IPS-18a (cell line): ENCODE results near the gene PNPLA6.

Experiments used
- H3K27ac ChIP-seq: one replicate; pipeline ENCODE4 v1.5.1; 2013; ENCODE audit warnings: low read length
- H3K27me3 ChIP-seq: one replicate; pipeline ENCODE4 v1.6.1; 2013; ENCODE audit warnings: mild to moderate bottlenecking, low read length; ENCODE audit not compliant: control insufficient read depth, insufficient read depth
- H3K36me3 ChIP-seq: one replicate; pipeline ENCODE4 v1.6.1; 2013; ENCODE audit warnings: low read depth, low read length; ENCODE audit not compliant: control insufficient read depth
- H3K4me1 ChIP-seq: one replicate; pipeline ENCODE4 v1.6.1; 2013; ENCODE audit warnings: low read depth, low read length; ENCODE audit not compliant: control insufficient read depth
- H3K4me3 ChIP-seq: one replicate; pipeline ENCODE4 v1.5.1; 2013; ENCODE audit warnings: low read length
- H3K9ac ChIP-seq: one replicate; pipeline ENCODE4 v1.6.1; 2013; ENCODE audit warnings: mild to moderate bottlenecking, low read length, moderate library complexity
- H3K9me3 ChIP-seq: one replicate; pipeline ENCODE4 v1.6.1; 2013; ENCODE audit warnings: low read depth, low read length; ENCODE audit not compliant: control insufficient read depth

Gene PNPLA6

DNA sequence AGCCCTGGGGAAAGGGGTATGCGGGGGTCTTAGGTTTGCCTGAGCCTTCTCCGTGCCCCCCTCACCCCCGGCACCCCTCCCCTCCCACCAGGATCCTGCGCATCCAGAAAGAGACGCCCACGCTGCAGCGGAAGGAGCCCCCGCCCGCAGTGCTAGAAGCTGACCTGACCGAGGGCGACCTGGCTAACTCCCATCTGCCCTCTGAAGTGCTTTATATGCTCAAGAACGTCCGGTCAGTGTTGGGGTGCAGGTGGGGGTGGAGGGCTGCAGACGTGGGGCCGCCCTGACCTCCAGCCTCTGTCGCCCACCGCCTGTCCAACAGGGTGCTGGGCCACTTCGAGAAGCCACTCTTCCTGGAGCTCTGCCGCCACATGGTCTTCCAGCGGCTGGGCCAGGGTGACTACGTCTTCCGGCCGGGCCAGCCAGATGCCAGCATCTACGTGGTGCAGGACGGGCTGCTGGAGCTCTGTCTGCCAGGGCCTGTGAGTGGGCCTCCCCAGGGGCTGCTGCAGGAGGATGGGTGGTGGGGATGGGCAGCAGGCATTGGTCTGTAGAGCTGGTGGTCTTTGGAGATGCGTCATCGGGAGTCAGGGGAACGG, 4.4 kb downstream of the PNPLA6 start:
- Histone ChIP-seq H3K4me3 (no peak overlapping the region), H3K27ac (no peak overlapping the region), H3K36me3 (peaks cover 14% of the 10 kb centered on the region), H3K4me1 (peaks cover 4% of the 10 kb centered on the region), H3K27me3 (no peaks in the 10 kb centered on the region), H3K9me3 (no peaks in the 10 kb centered on the region), H3K9ac (no peak overlapping the region)

DNA sequence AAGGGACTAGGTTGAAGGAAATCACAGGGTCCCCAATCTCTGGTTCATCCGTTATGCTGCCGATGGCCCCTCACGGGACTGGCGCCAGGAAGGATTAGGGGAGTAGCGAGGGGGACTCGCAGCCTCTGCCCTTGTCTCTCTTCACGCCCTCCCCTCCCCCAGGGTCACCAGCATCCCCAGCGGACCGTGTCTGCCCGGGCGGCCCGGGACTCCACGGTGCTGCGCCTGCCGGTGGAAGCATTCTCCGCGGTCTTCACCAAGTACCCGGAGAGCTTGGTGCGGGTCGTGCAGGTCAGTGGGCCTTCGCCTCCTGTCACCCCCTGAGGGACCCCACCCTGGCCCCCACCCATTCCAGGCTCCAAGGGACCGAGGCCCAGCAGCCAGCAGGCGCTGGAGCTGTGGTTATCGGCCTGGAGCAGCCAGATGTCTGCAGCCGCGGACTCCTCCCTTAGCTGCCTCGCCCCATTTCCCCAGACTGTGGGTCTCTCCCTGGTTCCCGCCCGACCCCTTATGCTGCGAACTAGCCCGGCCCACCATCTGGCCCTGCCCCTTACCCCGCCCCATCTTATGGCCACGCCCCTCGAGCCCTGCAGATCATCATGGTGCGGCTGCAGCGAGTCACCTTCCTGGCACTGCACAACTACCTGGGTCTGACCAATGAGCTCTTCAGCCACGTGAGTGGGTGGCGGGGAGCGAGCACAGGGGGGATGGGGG, 5.4 kb downstream of the PNPLA6 start:
- peaks cover 14% of the 10 kb centered on the region for H3K36me3 ChIP-seq

DNA sequence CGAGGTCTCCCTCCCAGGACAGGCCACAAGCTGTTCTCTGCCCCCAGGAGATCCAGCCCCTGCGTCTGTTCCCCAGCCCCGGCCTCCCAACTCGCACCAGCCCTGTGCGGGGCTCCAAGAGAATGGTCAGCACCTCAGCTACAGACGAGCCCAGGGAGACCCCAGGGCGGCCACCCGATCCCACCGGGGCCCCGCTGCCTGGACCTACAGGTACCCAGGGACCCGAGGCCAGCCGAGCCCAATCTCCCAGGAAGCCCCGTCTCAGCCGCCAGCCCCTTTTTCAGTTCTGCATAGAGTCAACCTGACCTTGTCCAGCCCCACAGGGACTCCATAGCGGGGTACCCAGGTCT, 5.9 kb downstream of the PNPLA6 start:
- Histone ChIP-seq H3K9ac (no peak overlapping the region), H3K4me1 (peaks cover 4% of the 10 kb centered on the region), H3K27me3 (no peaks in the 10 kb centered on the region), H3K27ac (no peak overlapping the region), H3K4me3 (no peak overlapping the region), H3K9me3 (no peaks in the 10 kb centered on the region), H3K36me3 (peaks cover 14% of the 10 kb centered on the region)

More for the DNA sequence above, 5.4 kb downstream of the PNPLA6 start:
- no peaks in the 10 kb centered on the region for H3K9me3 ChIP-seq
- H3K27ac ChIP-seq = no peak overlapping the region
- no peak overlapping the region for H3K4me3 ChIP-seq
- H3K9ac ChIP-seq = no peak overlapping the region
- peaks cover 4% of the 10 kb centered on the region for H3K4me1 ChIP-seq
- no peaks in the 10 kb centered on the region for H3K27me3 ChIP-seq

DNA sequence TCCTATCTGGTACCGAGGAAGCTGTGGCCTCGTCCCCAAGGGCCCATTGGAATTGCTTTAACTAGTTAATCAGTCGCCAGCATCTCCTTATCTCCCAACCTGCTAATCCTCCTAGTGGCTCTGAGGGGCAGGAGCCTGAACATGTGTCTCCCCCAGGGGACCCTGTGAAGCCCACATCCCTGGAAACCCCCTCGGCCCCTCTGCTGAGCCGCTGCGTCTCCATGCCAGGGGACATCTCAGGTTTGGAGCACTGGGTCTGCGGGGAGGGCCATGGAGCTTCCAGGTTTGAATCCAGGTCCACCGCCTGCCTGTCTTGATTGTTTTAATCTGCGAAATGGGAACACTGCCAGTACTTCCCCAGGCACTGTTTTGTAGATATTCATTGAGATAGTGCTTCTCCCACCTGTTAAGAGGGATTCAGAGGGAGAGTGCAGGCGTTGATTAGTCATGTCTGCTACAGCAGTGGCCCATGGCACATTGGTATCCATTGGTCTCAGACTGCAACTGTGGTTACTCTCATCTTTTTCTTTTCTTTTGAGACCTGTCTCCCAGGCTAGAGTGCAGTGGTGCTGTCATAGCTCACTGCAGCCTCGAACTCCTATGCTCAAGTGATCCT, 6.4 kb downstream of the PNPLA6 start:
- Histone ChIP-seq H3K36me3 (peaks cover 14% of the 10 kb centered on the region), H3K9ac (no peak overlapping the region), H3K4me1 (peaks cover 4% of the 10 kb centered on the region), H3K4me3 (no peak overlapping the region), H3K27me3 (no peaks in the 10 kb centered on the region), H3K9me3 (no peaks in the 10 kb centered on the region), H3K27ac (no peak overlapping the region)

DNA sequence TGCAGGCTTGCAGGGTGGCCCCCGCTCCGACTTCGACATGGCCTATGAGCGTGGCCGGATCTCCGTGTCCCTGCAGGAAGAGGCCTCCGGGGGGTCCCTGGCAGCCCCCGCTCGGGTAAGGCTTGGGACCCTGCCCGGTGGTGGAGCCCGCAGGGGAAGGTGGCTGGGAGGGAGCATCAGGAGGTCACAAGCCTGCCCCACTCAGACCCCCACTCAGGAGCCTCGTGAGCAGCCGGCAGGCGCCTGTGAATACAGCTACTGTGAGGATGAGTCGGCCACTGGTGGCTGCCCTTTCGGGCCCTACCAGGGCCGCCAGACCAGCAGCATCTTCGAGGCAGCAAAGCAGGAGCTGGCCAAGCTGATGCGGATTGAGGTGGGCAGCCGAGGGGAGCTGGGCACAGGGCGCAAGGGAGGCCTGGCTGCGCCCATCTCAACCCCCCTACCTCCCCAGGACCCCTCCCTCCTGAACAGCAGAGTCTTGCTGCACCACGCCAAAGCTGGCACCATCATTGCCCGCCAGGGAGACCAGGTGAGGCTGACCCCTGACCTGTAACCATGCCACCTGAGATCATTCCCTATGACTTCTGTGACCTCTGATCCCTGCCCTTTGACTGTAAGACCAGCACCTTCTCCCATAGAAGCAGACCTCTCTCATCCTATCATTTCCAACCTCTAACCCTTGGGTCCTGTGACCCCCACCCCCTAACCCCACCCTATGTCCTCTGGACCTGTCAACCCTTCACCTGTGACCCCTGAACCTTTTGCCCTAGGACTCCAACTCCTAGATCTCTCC, 7.2 kb downstream of the PNPLA6 start:
- no peaks in the 10 kb centered on the region for H3K27me3 ChIP-seq
- H3K9ac ChIP-seq = no peak overlapping the region
- no peak overlapping the region for H3K27ac ChIP-seq
- no peak overlapping the region for H3K4me3 ChIP-seq
- peaks cover 14% of the 10 kb centered on the region for H3K36me3 ChIP-seq
- no peaks in the 10 kb centered on the region for H3K9me3 ChIP-seq
- H3K4me1 ChIP-seq = peaks cover 4% of the 10 kb centered on the region

DNA sequence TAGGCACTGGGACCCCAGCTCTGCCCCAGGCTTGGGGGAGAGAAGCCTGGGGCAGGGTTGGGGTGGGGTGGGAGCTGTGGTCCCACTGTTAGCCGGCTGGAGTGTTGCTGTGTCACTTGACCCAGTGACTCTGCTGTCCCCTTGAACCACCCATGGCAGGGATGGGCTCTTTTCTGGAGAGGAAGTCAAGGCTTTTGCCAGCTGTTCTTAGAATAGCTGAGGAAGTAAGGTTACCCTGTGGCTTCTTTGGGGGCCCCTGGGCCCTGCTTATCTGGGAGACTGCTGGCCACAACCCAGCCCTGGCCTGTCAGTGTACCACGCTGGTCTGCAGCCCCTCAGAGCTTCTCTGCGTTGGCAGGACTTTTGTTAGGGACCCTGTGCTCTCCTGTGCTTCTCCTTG, 9.1 kb downstream of the PNPLA6 start:
- H3K4me3 ChIP-seq = no peak overlapping the region

DNA sequence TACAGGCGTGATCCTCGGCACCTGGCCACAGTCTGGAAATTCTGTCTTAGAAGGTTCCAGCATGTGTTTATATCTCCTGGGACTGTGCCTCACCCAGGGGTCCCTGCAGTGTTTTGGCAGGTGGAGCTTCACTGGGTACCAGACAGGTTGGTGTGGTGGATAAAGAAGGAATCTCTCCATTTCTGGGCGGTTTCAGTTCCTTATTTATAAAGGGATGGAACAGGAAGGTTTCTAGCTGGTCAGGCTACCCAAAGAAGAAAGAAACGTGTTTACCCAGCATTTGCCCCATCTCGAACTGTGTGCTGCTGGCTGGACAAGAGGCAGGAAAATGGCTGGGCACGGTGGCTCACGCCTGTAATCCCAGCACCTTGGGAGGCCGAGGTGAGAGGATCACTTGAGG, 9.8 kb downstream of the PNPLA6 start:
- H3K4me3 ChIP-seq = no peak overlapping the region
- peaks cover 4% of the 10 kb centered on the region for H3K4me1 ChIP-seq
- H3K36me3 ChIP-seq = peaks cover 10% of the 10 kb centered on the region
- no peaks in the 10 kb centered on the region for H3K27me3 ChIP-seq
- H3K27ac ChIP-seq = no peak overlapping the region
- H3K9me3 ChIP-seq = no peaks in the 10 kb centered on the region
- H3K9ac ChIP-seq = no peak overlapping the region

More for the DNA sequence above, 9.1 kb downstream of the PNPLA6 start:
- peaks cover 14% of the 10 kb centered on the region for H3K36me3 ChIP-seq
- H3K9ac ChIP-seq = no peak overlapping the region
- H3K27ac ChIP-seq = no peak overlapping the region
- no peaks in the 10 kb centered on the region for H3K27me3 ChIP-seq
- H3K4me1 ChIP-seq = peaks cover 4% of the 10 kb centered on the region
- no peaks in the 10 kb centered on the region for H3K9me3 ChIP-seq

DNA sequence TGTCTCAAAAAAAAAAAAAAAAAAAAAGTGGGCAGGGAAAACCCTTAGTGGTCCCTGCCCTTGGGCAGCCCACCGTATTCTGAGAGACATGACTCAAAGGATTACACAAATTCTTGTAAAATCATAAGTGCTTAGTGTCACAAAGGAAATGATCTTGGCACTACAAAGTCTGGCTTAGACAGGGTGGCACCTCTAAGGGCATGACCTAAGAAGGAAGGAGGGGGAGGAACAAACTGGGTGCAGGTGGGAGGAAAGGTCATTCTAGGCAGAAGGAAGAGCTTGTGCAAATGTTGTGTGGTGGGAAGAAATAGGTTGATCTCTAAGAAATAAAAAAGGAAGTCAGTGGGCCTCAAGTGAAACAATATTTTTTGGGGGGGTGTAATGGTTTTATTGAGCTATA, 10.4 kb downstream of the PNPLA6 start:
- Histone ChIP-seq H3K4me3 (no peak overlapping the region), H3K9me3 (no peaks in the 10 kb centered on the region), H3K27me3 (no peaks in the 10 kb centered on the region), H3K27ac (no peak overlapping the region), H3K4me1 (peaks cover 4% of the 10 kb centered on the region), H3K36me3 (peaks cover 10% of the 10 kb centered on the region), H3K9ac (no peak overlapping the region)

DNA sequence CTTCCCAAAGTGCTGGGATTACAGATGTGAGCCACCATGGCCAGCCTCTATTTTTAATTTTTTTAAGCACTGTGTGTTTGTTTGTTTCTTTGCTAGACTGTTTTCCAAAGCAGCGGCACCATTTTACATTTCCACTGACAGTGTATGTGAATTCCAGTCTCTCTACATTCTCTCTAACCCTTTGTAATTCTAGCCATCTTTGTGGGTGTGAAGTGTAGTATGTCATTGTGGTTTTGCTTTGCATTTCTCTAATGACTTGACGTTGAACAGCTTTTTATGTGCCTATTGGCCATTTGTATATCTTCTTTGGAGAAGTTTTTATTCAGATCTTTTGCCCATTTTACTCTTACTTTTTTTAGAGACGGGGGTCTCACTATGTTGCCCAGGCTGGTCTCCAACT, 11.6 kb downstream of the PNPLA6 start:
- Histone ChIP-seq H3K4me1 (no peaks in the 10 kb centered on the region), H3K9me3 (no peaks in the 10 kb centered on the region), H3K27ac (no peak overlapping the region), H3K4me3 (no peak overlapping the region), H3K9ac (no peak overlapping the region), H3K36me3 (peaks cover 6% of the 10 kb centered on the region), H3K27me3 (no peaks in the 10 kb centered on the region)

DNA sequence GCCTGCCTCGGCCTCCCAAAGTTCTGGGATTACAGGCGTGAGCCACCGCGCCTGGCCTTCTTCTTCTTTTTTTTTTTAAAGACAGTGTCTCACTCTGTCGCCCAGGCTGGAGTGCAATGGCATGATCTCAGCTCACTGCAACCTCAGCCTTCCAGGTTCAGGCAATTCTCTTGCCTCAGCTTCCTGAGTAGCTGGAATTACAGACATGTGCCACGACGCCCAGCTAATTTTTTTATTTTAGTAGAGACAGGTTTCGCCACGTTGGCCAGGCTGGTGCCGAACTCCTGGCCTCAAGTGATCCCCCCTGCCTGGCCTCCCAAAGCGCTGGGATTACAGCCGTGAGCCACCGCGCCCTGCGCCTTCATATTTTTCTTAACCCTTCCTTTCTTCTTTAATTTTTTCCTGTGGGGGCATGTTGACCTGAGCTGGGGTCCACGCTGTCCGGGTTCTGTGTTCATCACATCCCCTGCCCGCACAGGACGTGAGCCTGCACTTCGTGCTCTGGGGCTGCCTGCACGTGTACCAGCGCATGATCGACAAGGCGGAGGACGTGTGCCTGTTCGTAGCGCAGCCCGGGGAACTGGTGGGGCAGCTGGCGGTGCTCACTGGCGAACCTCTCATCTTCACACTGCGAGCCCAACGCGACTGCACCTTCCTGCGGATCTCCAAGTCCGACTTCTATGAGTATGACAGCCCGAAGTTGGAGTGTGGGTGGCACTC, 14.1 kb downstream of the PNPLA6 start:
- no peak overlapping the region for H3K27ac ChIP-seq
- no peaks in the 10 kb centered on the region for H3K4me1 ChIP-seq
- H3K9ac ChIP-seq = no peak overlapping the region
- H3K9me3 ChIP-seq = no peaks in the 10 kb centered on the region
- H3K4me3 ChIP-seq = no peak overlapping the region
- no peaks in the 10 kb centered on the region for H3K27me3 ChIP-seq
- no peaks in the 10 kb centered on the region for H3K36me3 ChIP-seq

DNA sequence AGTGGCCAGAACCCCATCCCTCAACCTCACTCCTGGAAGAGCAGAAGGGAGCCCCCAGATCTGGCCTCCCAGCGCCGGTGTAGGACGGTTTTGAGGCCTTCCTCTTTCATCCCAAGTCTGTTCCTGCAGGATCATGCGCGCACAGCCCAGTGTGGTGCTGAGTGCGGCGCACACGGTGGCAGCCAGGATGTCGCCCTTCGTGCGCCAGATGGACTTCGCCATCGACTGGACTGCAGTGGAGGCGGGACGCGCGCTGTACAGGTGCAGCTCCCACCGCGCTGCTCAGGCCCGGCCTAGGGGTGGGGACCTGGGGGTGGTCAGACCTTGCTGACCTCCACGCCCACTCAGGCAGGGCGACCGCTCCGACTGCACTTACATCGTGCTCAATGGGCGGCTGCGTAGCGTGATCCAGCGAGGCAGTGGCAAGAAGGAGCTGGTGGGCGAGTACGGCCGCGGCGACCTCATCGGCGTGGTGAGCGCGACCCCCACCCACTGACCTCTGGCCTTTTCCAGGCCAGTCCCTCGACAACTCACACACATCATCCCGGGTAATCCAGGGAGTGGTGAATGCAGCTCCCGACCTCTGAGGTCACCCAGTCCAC, 14.8 kb downstream of the PNPLA6 start:
- Histone ChIP-seq H3K4me3 (peak overlapping the region; percentile 59), H3K36me3 (no peaks in the 10 kb centered on the region), H3K9ac (no peak overlapping the region), H3K9me3 (no peaks in the 10 kb centered on the region), H3K4me1 (no peaks in the 10 kb centered on the region), H3K27me3 (no peaks in the 10 kb centered on the region), H3K27ac (no peak overlapping the region)
